Body of pancreas (tissue), 4 donors: ENCODE results near the gene CENPO.

Experiments
- POLR2A ChIP-seq, 3 donors: fragments of 450-650 bp; IDR thresholded peaks; one replicate each; pipeline ENCODE4 v1.6.1; 2016; ENCODE audit warnings: antibody characterized with exemption in 3 of 3, mild to moderate bottlenecking in 2 of 3
- TF ChIP-seq, protein P1 (sequence below), 7 experiments: fragments of 450-650 bp in 4 of 7; fragments of 200-600 bp in 3 of 7; sonication (generic) in 3 of 7; IDR thresholded peaks; one replicate each; pipeline ENCODE4 v1.5.1; 2016 to 2019; ENCODE audit warnings: antibody characterized with exemption in 7 of 7

DNA sequence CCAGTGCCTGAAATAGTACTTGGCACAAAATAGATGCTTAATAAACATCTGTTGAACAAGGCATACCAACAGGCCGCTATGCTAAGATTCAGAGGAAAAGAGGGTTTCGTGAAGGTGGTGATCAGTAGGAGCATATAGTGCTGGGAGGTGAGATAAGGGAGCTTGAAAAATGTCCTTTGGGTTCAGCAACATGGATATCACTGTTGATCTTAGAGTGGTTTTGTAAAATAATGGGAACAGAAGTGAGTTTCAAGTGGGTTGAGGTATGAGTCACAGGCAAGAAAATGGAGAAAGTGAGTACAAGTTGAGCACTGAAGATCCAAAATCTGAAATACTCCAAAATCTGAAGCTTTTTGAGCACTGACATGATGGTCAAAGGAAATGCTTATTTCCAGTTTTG, 4.4 kb downstream of the CENPO start:
- TF ChIP-seq, protein P1, sequence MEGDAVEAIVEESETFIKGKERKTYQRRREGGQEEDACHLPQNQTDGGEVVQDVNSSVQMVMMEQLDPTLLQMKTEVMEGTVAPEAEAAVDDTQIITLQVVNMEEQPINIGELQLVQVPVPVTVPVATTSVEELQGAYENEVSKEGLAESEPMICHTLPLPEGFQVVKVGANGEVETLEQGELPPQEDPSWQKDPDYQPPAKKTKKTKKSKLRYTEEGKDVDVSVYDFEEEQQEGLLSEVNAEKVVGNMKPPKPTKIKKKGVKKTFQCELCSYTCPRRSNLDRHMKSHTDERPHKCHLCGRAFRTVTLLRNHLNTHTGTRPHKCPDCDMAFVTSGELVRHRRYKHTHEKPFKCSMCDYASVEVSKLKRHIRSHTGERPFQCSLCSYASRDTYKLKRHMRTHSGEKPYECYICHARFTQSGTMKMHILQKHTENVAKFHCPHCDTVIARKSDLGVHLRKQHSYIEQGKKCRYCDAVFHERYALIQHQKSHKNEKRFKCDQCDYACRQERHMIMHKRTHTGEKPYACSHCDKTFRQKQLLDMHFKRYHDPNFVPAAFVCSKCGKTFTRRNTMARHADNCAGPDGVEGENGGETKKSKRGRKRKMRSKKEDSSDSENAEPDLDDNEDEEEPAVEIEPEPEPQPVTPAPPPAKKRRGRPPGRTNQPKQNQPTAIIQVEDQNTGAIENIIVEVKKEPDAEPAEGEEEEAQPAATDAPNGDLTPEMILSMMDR (IDR thresholded peaks at IDR 0.05) = no peak
- TF ChIP-seq POLR2A (IDR thresholded peaks at IDR 0.05) = no peak
